H9 (cell line): ENCODE measurements around the gene GATA6. TPM values are rescaled to one million over a fixed set of nuclear protein-coding genes. Genes with fewer than 3 reads are reported as not detected.

Experiments used
- DNase-seq: peaks from one replicate; pipeline ENCODE4 v3.0.0-alpha.2; 2017
- H2AFZ ChIP-seq: one replicate; pipeline ENCODE4 v1.6.1; 2013; ENCODE audit warnings: mild to moderate bottlenecking, low read length, control low read depth, moderate library complexity
- H2AK5ac ChIP-seq: 2 replicates; pipeline ENCODE4 v1.6.1; 2013; ENCODE audit warnings: low read length, control low read depth, mixed read lengths; ENCODE audit not compliant: insufficient read length
- H2BK120ac ChIP-seq: one replicate; pipeline ENCODE4 v1.6.1; 2013; ENCODE audit warnings: low read depth, mild to moderate bottlenecking, low read length, control low read depth, inconsistent platforms; ENCODE audit not compliant: poor library complexity, severe bottlenecking
- H2BK12ac ChIP-seq: 2 replicates; pipeline ENCODE4 v1.6.1; 2013; ENCODE audit warnings: low read length, control low read depth, mixed read lengths, low read depth; ENCODE audit not compliant: insufficient read length
- H2BK15ac ChIP-seq: 2 replicates; pipeline ENCODE4 v1.6.1; 2013; ENCODE audit warnings: low read depth, low read length, control low read depth
- H2BK20ac ChIP-seq: one replicate; pipeline ENCODE4 v1.6.1; 2013; ENCODE audit warnings: low read depth, mild to moderate bottlenecking, low read length, control low read depth, inconsistent platforms; ENCODE audit not compliant: poor library complexity, severe bottlenecking
- H2BK5ac ChIP-seq: 2 replicates; pipeline ENCODE4 v1.6.1; 2013; ENCODE audit warnings: low read length, control low read depth, mixed read lengths; ENCODE audit not compliant: insufficient read length
- H3K14ac ChIP-seq: 2 replicates; pipeline ENCODE4 v1.6.1; 2013; ENCODE audit warnings: low read length, control low read depth; ENCODE audit not compliant: insufficient read depth
- H3K18ac ChIP-seq: 2 replicates; pipeline ENCODE4 v1.6.1; 2013; ENCODE audit warnings: low read depth, mild to moderate bottlenecking, mixed read lengths, low read length, control low read depth; ENCODE audit not compliant: insufficient read length
- H3K23ac ChIP-seq: 2 replicates; pipeline ENCODE4 v1.6.1; 2013; ENCODE audit warnings: low read length, control low read depth, mixed read lengths, low read depth; ENCODE audit not compliant: insufficient read length
- H3K23me2 ChIP-seq: 2 replicates; pipeline ENCODE4 v1.6.1; 2013; ENCODE audit warnings: low read depth, mild to moderate bottlenecking, mixed read lengths, low read length, control low read depth; ENCODE audit not compliant: insufficient read length, poor library complexity, severe bottlenecking
- H3K27ac ChIP-seq: 2 replicates; pipeline ENCODE4 v1.5.1; 2013; ENCODE audit warnings: low read length, control low read depth, mixed read lengths, low read depth; ENCODE audit not compliant: insufficient read length
- H3K27me3 ChIP-seq: 2 replicates; pipeline ENCODE4 v1.6.1; 2013; ENCODE audit warnings: low read length, control low read depth, inconsistent platforms; ENCODE audit not compliant: insufficient read depth
- H3K4ac ChIP-seq: 2 replicates; pipeline ENCODE4 v1.6.1; 2013; ENCODE audit warnings: low read depth, mild to moderate bottlenecking, control low read depth, inconsistent platforms, low read length, moderate library complexity
- H3K4me1 ChIP-seq: 2 replicates; pipeline ENCODE4 v1.6.1; 2013; ENCODE audit warnings: low read length, control low read depth, inconsistent platforms; ENCODE audit not compliant: insufficient read depth
- H3K4me2 ChIP-seq: 2 replicates; pipeline ENCODE4 v1.6.1; 2013; ENCODE audit warnings: low read length, control low read depth, mixed read lengths; ENCODE audit not compliant: insufficient read length, insufficient read depth
- H3K56ac ChIP-seq: 2 replicates; pipeline ENCODE4 v1.6.1; 2013; ENCODE audit warnings: low read depth, mild to moderate bottlenecking, mixed read lengths, low read length, control low read depth; ENCODE audit not compliant: insufficient read length
- H3K79me1 ChIP-seq: 2 replicates; pipeline ENCODE4 v1.6.1; 2013; ENCODE audit warnings: low read depth, mild to moderate bottlenecking, moderate library complexity, low read length, control low read depth, inconsistent platforms; ENCODE audit not compliant: insufficient read depth, poor library complexity, severe bottlenecking
- H3K79me2 ChIP-seq: 2 replicates; pipeline ENCODE4 v1.6.1; 2013; ENCODE audit warnings: low read length, control low read depth, inconsistent platforms; ENCODE audit not compliant: insufficient read depth
- H3K9ac ChIP-seq: 2 replicates; pipeline ENCODE4 v1.6.1; 2013; ENCODE audit warnings: low read length, control low read depth, mixed read lengths; ENCODE audit not compliant: insufficient read length; ENCODE audit errors: extremely low read depth
- H3K9me3 ChIP-seq: one replicate; pipeline ENCODE4 v1.6.1; 2013; ENCODE audit warnings: low read depth, low read length, inconsistent platforms; ENCODE audit not compliant: control insufficient read depth
- H3T11ph ChIP-seq: one replicate; pipeline ENCODE4 v1.6.1; 2013; ENCODE audit warnings: mild to moderate bottlenecking, low read length, control low read depth, inconsistent platforms
- H4K20me1 ChIP-seq: one replicate; pipeline ENCODE4 v1.6.1; 2013; ENCODE audit not compliant: control insufficient read depth, insufficient read length, insufficient read depth
- H4K5ac ChIP-seq: 2 replicates; pipeline ENCODE4 v1.6.1; 2013; ENCODE audit warnings: low read depth, mild to moderate bottlenecking, mixed read lengths, low read length, control low read depth; ENCODE audit not compliant: insufficient read length
- H4K8ac ChIP-seq: replicated peaks from 2 replicates; pipeline ENCODE4 v1.6.1; 2013; ENCODE audit warnings: low read length, control low read depth, mixed read lengths, low read depth; ENCODE audit not compliant: insufficient read length
- H4K91ac ChIP-seq: 2 replicates; pipeline ENCODE4 v1.6.1; 2013; ENCODE audit warnings: low read depth, mild to moderate bottlenecking, moderate library complexity, mixed read lengths, low read length, control low read depth; ENCODE audit not compliant: insufficient read length
- H3K27ac Mint-ChIP-seq, 3 experiments: 2 replicates in 2 of 3; 3 replicates in 1 of 3; pipeline ENCODE4 v1.8.0; 2020 to 2021; ENCODE audit warnings: mixed read lengths in 3 of 3, mild to moderate bottlenecking in 1 of 3, moderate library complexity in 1 of 3
- H3K27me3 Mint-ChIP-seq: 2 replicates; pipeline ENCODE4 v1.8.0; 2021; ENCODE audit warnings: low read depth, mild to moderate bottlenecking, moderate library complexity, mixed read lengths
- H3K36me3 Mint-ChIP-seq, 3 experiments: 2 replicates in 2 of 3; 3 replicates in 1 of 3; pipeline ENCODE4 v1.8.0; 2020 to 2021; ENCODE audit warnings: low read depth in 3 of 3, mixed read lengths in 3 of 3; ENCODE audit not compliant: insufficient read depth in 1 of 3
- H3K4me1 Mint-ChIP-seq, 2 experiments: 2 replicates each; pipeline ENCODE4 v1.8.0; 2020; ENCODE audit warnings: mixed read lengths in 2 of 2
- H3K4me3 Mint-ChIP-seq, 2 experiments: 2 replicates in 1 of 2; 3 replicates in 1 of 2; pipeline ENCODE4 v1.8.0; 2020 to 2021; ENCODE audit warnings: mild to moderate bottlenecking in 2 of 2, mixed read lengths in 2 of 2, moderate library complexity in 1 of 2
- H3K9me3 Mint-ChIP-seq, 2 experiments: 2 replicates in 1 of 2; 3 replicates in 1 of 2; pipeline ENCODE4 v1.8.0; 2020; ENCODE audit warnings: mild to moderate bottlenecking in 2 of 2, mixed read lengths in 2 of 2, moderate library complexity in 1 of 2
- CTCF ChIP-seq: fragments of 200-600 bp; sonication (generic); conservative IDR thresholded peaks from 3 replicates; pipeline ENCODE4 v1.8.0; 2021; ENCODE audit warnings: antibody characterized with exemption, mild to moderate bottlenecking
- WGBS: extraction: QIAGEN DNeasy Blood & Tissue Kit; methylation state at CpG from one replicate; pipeline ENCODE4 v1.1.7; 2013; ENCODE audit warnings: missing lambda C conversion rate, low lambda C conversion rate, mixed read lengths; ENCODE audit not compliant: insufficient read length; ENCODE audit errors: extremely low coverage; 5-methylcytosine and 5-hydroxymethylcytosine counted together
- total RNA-seq: library from RNA; stranded (reverse); gene quantifications from 2 replicates; pipeline ENCODE4 v1.2.1, GENCODE V29; 2021

Gene GATA6
- total RNA-seq, 1 experiment from 2014 or later = not detected

- H3K27ac Mint-ChIP-seq = no peak overlapping the region
- Histone ChIP-seq H3K27ac (no peak overlapping the region), H3K79me1 (no peaks in the 10 kb centered on the region), H4K8ac (no peak overlapping the region), H3K23me2 (peaks cover 35% of the 10 kb centered on the region), H2AFZ (no peak overlapping the region), H4K20me1 (no peaks in the 10 kb centered on the region), H3K23ac (no peak overlapping the region), H3K27me3 (peaks cover 88% of the 10 kb centered on the region), H4K91ac (no peak overlapping the region), H2BK5ac (no peak overlapping the region), H3K79me2 (no peaks in the 10 kb centered on the region), H3K14ac (no peak overlapping the region), H3K9ac (no peak overlapping the region), H3K18ac (no peak overlapping the region), H2BK20ac (no peak overlapping the region), H3K56ac (no peak overlapping the region), H2BK120ac (no peak overlapping the region), H3K9me3 (no peaks in the 10 kb centered on the region), H3K4me2 (peak overlapping the region; percentile 61), H3T11ph (no peak overlapping the region), H2AK5ac (no peak overlapping the region), H3K4me1 (0 out of 2 replicates have a peak, but pooled peaks cover 2% of the 10 kb centered on the region), H4K5ac (no peak overlapping the region), H2BK15ac (no peak overlapping the region), H2BK12ac (no peak overlapping the region), H3K4ac (no peak overlapping the region)
- DNase-seq = peak; percentile 52
- no CpG with 5 or more reads among the region's 36 CpGs for WGBS
- H3K27me3 Mint-ChIP-seq = peaks cover 94% of the 10 kb centered on the region
- peaks cover 31 to 39% of the 10 kb centered on the region in 2 experiments for H3K4me1 Mint-ChIP-seq
- TF ChIP-seq CTCF = no peak
- peak overlapping the region; percentile 55 to 79 for H3K4me3 Mint-ChIP-seq
- H3K36me3 Mint-ChIP-seq = no peaks in the 10 kb centered on the region; a peak in 1 of 7 replicates
- peaks cover 0 to 3% of the 10 kb centered on the region in 2 experiments; a peak in 2 of 5 replicates for H3K9me3 Mint-ChIP-seq
These were observed 948 bp upstream of the GATA6 start for GRCh38 chr18:22168360-22168921.
